ENCODE data around the gene RLIM.
"Not testable (repeated sequence)": the region's sequence is repeated elsewhere in the genome, so short reads cannot be mapped to it uniquely, and the experiment has no call there.

Gene RLIM
- total RNA-seq = 163 to 174 reads per million in 2 experiments

DNA sequence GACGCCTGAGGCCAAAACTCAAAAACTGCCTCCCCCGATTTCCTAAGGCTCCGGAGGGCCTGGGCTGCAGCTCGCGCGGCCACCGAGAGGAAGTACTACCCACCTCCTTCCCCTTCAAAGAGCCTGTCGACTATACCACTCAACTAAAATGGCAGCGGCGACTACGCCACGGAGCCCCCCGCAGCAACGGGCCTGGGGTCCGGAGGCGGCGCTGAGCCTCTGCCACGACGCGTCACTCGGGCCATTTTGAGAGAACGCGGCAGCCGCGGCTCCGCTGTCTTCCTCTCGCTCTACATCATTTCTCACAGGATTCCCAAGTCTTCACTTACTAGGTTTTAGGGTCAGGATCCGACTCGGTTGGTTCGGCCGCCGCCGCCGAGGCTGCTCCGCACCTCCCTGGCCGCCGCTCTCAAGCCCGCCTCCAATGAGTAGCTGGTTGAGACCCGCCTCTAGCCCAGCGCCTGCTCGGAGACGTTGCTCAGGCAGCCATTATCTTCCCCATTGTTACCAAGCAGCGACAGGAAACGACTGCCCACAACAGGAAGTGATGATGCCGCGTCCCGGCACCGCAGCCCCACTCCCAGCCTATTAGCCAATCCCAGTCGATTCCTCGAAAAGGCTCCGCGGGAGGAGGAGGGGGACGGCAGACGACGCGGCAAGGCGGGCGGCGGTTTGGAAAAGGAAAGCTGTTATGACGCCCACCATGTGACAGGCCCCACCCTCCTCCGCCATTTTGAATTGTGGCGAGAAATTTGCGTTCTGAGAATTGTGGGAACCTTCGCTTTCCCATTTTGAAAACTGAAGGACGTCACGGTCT lies at the start of gene RLIM:
Gene RLIM, minus strand, starts transcription at position 532 of the 817 bp plus-strand sequence. CDS start 18,647 bp downstream, outside the sequence.
- DNase-seq (ENCODE audit: low read depth) = peak; percentile 89

GRCh38 chrX:74656079-74656745 lies 41.8 kb upstream of the RLIM start:
- DNase-seq (ENCODE audit: low read depth) = no peak

- not testable (repeated sequence) for DNase-seq (ENCODE audit: low read depth)
Measured at GRCh38 chrX:74654953-74655352, 40.5 kb upstream of the RLIM start.

- DNase-seq (ENCODE audit: low read depth) = no peak
Measured at GRCh38 chrX:74636749-74637314, 22.4 kb upstream of the RLIM start.

DNA sequence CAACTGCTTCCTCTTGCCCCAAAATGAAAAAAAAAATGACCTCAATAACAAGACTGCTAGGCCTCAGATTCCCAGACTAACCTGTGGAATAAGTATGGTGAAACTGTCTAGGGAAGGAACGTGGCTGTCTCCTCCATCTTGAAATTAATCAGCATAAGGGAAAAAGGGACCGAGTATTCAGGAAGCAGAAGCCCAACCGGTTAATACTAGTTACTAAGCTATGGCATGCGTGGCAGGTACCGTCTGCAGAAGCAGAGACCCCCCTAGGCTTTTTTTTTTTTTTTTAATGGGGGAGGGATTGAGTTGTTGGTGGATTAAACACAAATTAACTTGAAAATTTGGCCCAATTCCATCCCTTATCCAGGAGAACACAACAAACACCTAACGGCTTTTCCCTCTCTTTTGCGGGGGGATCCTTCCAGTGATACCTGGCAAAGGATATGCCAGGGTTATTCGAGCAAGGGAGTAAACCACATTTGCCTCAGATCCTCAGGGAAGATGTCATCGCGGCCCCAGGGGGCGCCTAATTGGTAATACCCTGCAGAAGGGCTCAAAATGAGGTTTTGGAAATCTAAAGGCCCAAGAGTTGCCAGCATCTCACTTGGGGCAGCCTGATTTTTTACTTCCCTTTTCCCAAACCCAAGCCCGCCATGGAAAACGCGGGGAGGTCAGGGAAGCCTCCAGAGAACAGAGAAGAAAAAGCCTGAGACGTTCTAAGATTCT lies 893 bp downstream of the RLIM start:
- no peak for DNase-seq (ENCODE audit: low read depth)

GRCh38 chrX:74606799-74607198 lies 7.6 kb downstream of the RLIM start:
- DNase-seq (ENCODE audit: low read depth) = no peak

- no peak for DNase-seq (ENCODE audit: low read depth)
Measured at GRCh38 chrX:74606342-74606741, 8.1 kb downstream of the RLIM start.

DNA sequence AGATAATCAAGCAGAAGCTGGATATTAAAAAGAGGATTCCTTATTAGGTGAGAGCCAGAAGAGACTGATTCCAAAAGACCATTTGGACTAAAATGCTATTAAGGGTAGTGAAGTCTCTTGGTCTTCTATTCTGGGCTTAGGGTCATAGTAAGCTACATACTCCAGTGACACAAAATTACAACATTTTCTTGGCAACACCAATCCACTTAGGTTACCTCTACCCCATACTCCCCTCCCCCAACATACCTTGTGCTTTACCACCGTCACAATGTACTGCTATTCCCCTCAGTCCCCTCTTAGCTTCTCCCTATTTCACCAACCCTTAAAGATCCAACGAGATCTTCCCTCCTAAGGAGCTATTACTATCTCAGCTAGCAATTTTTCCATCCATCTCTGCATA lies 11.4 kb downstream of the RLIM start:
- no peak for DNase-seq (ENCODE audit: low read depth)

DNA sequence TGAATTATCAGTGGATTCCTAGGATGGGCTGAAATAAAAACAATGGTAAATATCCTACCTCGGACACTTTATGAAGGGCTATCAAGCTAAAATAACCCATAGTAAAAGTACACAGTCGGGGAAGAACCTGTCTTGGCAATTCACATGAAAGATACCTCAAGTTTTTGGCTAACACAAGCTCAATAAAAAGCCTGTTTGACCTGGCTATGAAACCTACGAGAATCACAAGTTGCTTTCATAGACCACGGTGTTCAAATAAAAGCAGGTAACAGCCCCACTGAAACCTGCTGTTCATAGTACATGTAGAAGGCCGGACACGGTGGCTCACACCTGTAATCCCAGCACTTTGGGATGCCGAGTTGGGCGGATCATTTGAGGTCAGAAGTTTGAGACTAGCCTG lies 12.3 kb downstream of the RLIM start:
- DNase-seq (ENCODE audit: low read depth) = no peak

GRCh38 chrX:74593593-74593992 lies 20.8 kb downstream of the RLIM start:
- no peak for DNase-seq (ENCODE audit: low read depth)

DNA sequence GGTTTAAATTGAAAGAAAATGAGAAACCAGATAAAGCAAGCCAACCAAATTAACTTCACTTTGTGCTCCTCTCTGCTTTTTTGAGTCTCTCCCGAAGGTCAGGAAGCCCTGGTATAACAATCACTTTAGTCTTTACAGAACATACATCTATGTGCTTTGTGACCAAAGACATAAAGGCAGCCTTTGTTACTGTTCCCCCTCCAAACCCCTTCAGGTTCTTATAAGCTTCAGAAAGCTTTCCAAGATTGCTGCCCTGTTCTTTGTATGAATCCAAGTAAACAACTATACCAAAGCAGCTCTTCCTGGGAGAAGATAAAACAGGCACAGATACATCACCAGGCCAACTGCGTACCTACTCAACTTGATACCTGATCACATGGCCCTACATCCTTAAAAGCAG lies 28.7 kb downstream of the RLIM start:
- DNase-seq (ENCODE audit: low read depth) = no peak

- no peak for DNase-seq (ENCODE audit: low read depth)
Measured at GRCh38 chrX:74579597-74580198, 34.7 kb downstream of the RLIM start.

- DNase-seq (ENCODE audit: low read depth) = no peak
Measured at GRCh38 chrX:74578137-74578536, 36.3 kb downstream of the RLIM start.

DNA sequence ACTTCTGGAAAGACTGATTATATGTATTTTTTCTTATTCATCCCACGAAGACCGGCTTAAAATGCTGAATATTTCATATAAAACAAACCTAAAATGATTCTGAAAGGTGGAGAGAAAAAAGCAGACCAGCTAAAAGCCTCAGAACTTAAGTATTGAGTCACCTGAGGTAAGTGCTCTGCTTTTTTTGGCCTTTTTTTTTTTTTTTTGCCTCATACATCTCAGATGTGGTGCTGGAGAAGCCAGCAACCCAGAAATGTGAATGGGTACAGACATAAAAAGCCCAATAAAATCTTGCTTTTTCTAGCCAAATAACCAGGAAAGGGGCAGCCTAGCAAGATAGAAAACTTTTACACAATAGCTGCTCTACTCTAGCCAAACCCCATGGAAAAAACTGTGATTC lies 57.0 kb downstream of the RLIM start:
- no peak for DNase-seq (ENCODE audit: low read depth)

- no peak for DNase-seq (ENCODE audit: low read depth)
Measured at GRCh38 chrX:74551934-74552333, 62.5 kb downstream of the RLIM start.

GRCh38 chrX:74550295-74550802 lies 64.1 kb downstream of the RLIM start:
- DNase-seq (ENCODE audit: low read depth) = peak; percentile 78

- DNase-seq (ENCODE audit: low read depth) = no peak
Measured at GRCh38 chrX:74546984-74547383, 67.4 kb downstream of the RLIM start.

- DNase-seq (ENCODE audit: low read depth) = no peak
Measured at GRCh38 chrX:74545880-74546523, 68.4 kb downstream of the RLIM start.

DNA sequence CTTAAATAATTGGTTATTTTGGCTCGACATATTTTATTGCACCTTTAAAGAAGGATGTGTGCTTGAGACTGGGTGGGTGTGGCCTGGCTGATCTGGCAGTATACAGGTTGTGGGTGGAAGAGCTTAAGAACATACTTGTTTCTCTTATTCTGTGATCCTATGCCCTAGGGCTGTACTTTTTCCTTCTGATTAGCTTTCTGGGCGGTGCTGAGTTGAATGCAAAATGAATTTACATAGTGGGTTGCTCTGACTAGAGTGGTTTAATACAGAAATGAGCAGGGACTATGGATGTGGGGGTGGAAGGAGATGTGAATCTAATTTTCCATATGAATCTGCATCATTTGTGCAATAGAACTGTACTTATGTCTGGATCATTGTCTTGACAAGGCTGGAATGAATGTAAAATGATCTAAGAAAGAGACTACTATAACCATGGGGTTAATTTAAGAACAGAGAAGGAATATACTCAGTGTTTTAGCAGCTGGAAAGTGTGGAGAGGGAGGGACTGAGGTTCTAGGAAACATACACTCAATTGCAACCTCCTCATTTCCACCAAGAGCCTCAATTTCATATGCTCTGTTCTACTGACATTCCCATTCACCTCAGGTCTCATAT lies 73.7 kb downstream of the RLIM start:
- no peak for DNase-seq (ENCODE audit: low read depth)

DNA sequence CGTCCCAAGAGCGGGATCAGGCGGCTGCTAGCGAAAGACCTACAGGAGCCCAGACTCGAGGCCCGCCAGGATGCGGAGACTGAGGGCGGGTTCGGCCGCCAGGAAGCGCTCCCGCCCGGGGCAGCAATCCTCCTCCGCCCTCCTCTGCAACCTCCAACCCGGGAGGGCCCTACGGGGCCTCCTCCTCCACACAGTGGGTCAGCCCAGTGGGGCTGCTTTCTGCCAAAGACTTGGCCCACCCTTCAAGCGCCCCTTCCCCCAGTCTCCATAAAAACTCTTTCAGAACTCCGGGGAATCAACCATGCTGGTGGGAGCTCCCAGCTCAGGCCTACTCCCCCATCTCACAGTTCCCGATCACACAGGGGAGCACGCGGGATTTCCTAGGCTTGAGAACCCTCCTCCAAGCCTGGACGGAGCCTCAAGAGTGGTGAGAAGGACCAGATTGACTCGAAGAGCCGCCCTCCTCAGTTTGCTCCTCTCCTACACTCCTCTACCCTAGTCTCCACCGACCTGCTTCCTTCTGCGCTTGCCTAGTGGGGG lies 77.5 kb downstream of the RLIM start:
- no peak for DNase-seq (ENCODE audit: low read depth)

Data from T follicular helper cell (primary cell).